Trophoblast cell (in vitro differentiated cells and primary cell): ENCODE measurements around the gene TRPV6.
A peak's percentile ranks its signal among the peaks of the same experiment; 100 is the strongest.

Experiments
- DNase-seq, 2 donors: peaks; one replicate each; pipeline ENCODE4 v3.0.0-alpha.2; 2016
- H2AFZ ChIP-seq: 2 replicates; pipeline ENCODE4 v1.6.1; 2013; ENCODE audit warnings: low read length, moderate library complexity, mild to moderate bottlenecking; ENCODE audit not compliant: insufficient read depth, poor library complexity
- H2AK5ac ChIP-seq: 2 replicates; pipeline ENCODE4 v1.6.1; 2013; ENCODE audit warnings: mild to moderate bottlenecking, low read length
- H2BK120ac ChIP-seq: 2 replicates; pipeline ENCODE4 v1.6.1; 2013; ENCODE audit warnings: low read length, mild to moderate bottlenecking, moderate library complexity; ENCODE audit not compliant: insufficient read depth, poor library complexity
- H2BK12ac ChIP-seq: 2 replicates; pipeline ENCODE4 v1.6.1; 2013; ENCODE audit warnings: mild to moderate bottlenecking, low read length, moderate library complexity
- H2BK5ac ChIP-seq: 2 replicates; pipeline ENCODE4 v1.6.1; 2013; ENCODE audit warnings: low read length, low read depth, moderate library complexity, mild to moderate bottlenecking; ENCODE audit not compliant: poor library complexity
- H3K14ac ChIP-seq: 2 replicates; pipeline ENCODE4 v1.6.1; 2013; ENCODE audit warnings: mild to moderate bottlenecking, low read length
- H3K18ac ChIP-seq: 2 replicates; pipeline ENCODE4 v1.6.1; 2013; ENCODE audit warnings: mild to moderate bottlenecking, low read length
- H3K23ac ChIP-seq: 2 replicates; pipeline ENCODE4 v1.6.1; 2013; ENCODE audit warnings: low read length
- H3K27ac ChIP-seq: 2 replicates; pipeline ENCODE4 v1.5.1; 2013; ENCODE audit warnings: low read depth, mild to moderate bottlenecking, inconsistent platforms, low read length, moderate library complexity
- H3K27me3 ChIP-seq: 2 replicates; pipeline ENCODE4 v1.6.1; 2013; ENCODE audit warnings: inconsistent platforms, mild to moderate bottlenecking, low read length, moderate library complexity; ENCODE audit not compliant: insufficient read depth
- H3K36me3 ChIP-seq, 2 experiments: 1 replicate in 1 of 2; 2 replicates in 1 of 2; pipeline ENCODE4 v1.6.1; 2013; ENCODE audit warnings: low read length in 2 of 2, mild to moderate bottlenecking in 2 of 2, moderate library complexity in 1 of 2; ENCODE audit not compliant: insufficient read depth in 2 of 2, control insufficient read depth in 1 of 2
- H3K4ac ChIP-seq: 2 replicates; pipeline ENCODE4 v1.6.1; 2013; ENCODE audit warnings: low read depth, mild to moderate bottlenecking, low read length, moderate library complexity
- H3K4me1 ChIP-seq, 2 experiments: 1 replicate in 1 of 2; 2 replicates in 1 of 2; pipeline ENCODE4 v1.6.1; 2013; ENCODE audit warnings: low read length in 2 of 2, mild to moderate bottlenecking in 2 of 2, moderate library complexity in 1 of 2; ENCODE audit not compliant: insufficient read depth in 2 of 2, control insufficient read depth in 1 of 2
- H3K4me2 ChIP-seq: 2 replicates; pipeline ENCODE4 v1.6.1; 2013; ENCODE audit warnings: inconsistent platforms, mild to moderate bottlenecking, low read length, moderate library complexity
- H3K4me3 ChIP-seq: 2 replicates; pipeline ENCODE4 v1.5.1; 2013; ENCODE audit warnings: mild to moderate bottlenecking, low read depth, low read length, inconsistent platforms
- H3K79me1 ChIP-seq: one replicate; pipeline ENCODE4 v1.6.1; 2013; ENCODE audit warnings: low read length
- H3K79me2 ChIP-seq: 2 replicates; pipeline ENCODE4 v1.6.1; 2013; ENCODE audit warnings: low read length, mild to moderate bottlenecking; ENCODE audit not compliant: control insufficient read depth, insufficient read depth, poor library complexity
- H3K9ac ChIP-seq: 2 replicates; pipeline ENCODE4 v1.6.1; 2013; ENCODE audit warnings: mild to moderate bottlenecking, low read length
- H3K9me3 ChIP-seq: 2 replicates; pipeline ENCODE4 v1.6.1; 2013; ENCODE audit warnings: low read depth, mild to moderate bottlenecking, control low read depth, inconsistent platforms, low read length; ENCODE audit not compliant: insufficient read depth
- H4K12ac ChIP-seq: 2 replicates; pipeline ENCODE4 v1.6.1; 2013; ENCODE audit warnings: low read depth, mild to moderate bottlenecking, low read length, moderate library complexity
- H4K8ac ChIP-seq: 2 replicates; pipeline ENCODE4 v1.6.1; 2013; ENCODE audit warnings: low read depth, mild to moderate bottlenecking, low read length, moderate library complexity
- H4K91ac ChIP-seq: one replicate; pipeline ENCODE4 v1.6.1; 2013; ENCODE audit warnings: low read depth, mild to moderate bottlenecking, low read length, moderate library complexity
- WGBS: extraction: QIAGEN DNeasy Blood & Tissue Kit; methylation state at CpG from one replicate; pipeline ENCODE4 v1.1.7; 2013; ENCODE audit warnings: missing lambda C conversion rate; ENCODE audit not compliant: insufficient read length, insufficient coverage; ENCODE audit errors: extremely low coverage; 5-methylcytosine and 5-hydroxymethylcytosine counted together

The TRPV6 gene

DNA sequence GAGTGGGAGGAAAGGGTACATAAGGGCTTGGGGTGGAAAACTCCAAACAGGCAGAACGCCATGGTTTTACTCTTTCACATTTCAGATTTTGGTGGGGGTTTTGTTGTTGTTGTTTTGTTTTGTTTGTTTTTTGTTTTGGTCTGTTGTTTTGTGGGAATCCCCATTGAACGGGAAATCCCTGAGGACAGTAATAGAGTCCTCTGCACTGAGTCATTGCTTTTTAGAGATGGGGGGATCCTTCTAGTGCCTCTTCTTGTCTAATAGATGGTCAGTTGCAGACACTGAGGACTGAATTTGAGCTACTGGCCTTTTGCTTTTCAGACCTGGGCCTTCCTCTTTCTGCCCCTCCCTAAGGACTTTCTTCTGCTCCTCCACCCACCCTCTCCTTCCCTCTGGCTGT is 28.0 kb upstream of the TRPV6 start:
- WGBS, result no CpG with 5 or more reads among the region's 2 CpGs
- no peak overlapping the region for H4K12ac ChIP-seq
- no peaks in the 10 kb centered on the region for H3K9me3 ChIP-seq

GRCh38 chr7:142913051-142913450 is 27.5 kb upstream of the TRPV6 start:
- Histone ChIP-seq H2AFZ (no peak overlapping the region), H3K4me2 (peak overlapping the region; percentile 22), H4K91ac (no peak overlapping the region), H4K8ac (no peak overlapping the region), H3K27me3 (no peaks in the 10 kb centered on the region), H3K14ac (no peak overlapping the region), H3K4me1 (peaks cover 2 to 9% of the 10 kb centered on the region in 2 experiments), H3K4ac (no peak overlapping the region), H3K36me3 (no peaks in the 10 kb centered on the region), H3K9ac (no peak overlapping the region), H3K23ac (no peak overlapping the region), H3K18ac (no peak overlapping the region), H2BK5ac (no peak overlapping the region), H3K79me2 (no peaks in the 10 kb centered on the region), H2AK5ac (no peak overlapping the region), H3K79me1 (no peaks in the 10 kb centered on the region), H3K27ac (no peak overlapping the region), H2BK120ac (no peak overlapping the region), H2BK12ac (no peak overlapping the region), H3K9me3 (no peaks in the 10 kb centered on the region), H4K12ac (no peak overlapping the region), H3K4me3 (no peak overlapping the region)
- no CpG with 5 or more reads among the region's 3 CpGs for WGBS
- DNase-seq, result peak in 1 of 2 donors; percentile 25

More for the DNA sequence above, 28.0 kb upstream of the TRPV6 start:
- no peak overlapping the region for H3K14ac ChIP-seq
- no peak overlapping the region for H2AFZ ChIP-seq
- no peak overlapping the region for H2BK5ac ChIP-seq
- H3K23ac ChIP-seq, result no peak overlapping the region
- no peaks in the 10 kb centered on the region for H3K79me1 ChIP-seq
- no peaks in the 10 kb centered on the region for H3K79me2 ChIP-seq
- H4K91ac ChIP-seq, result no peak overlapping the region
- H3K4me2 ChIP-seq, result no peak overlapping the region
- H3K18ac ChIP-seq, result no peak overlapping the region
- H3K27ac ChIP-seq, result no peak overlapping the region
- H4K8ac ChIP-seq, result no peak overlapping the region
- no peak overlapping the region for H3K9ac ChIP-seq
- H2AK5ac ChIP-seq, result no peak overlapping the region
- H3K36me3 ChIP-seq, result no peaks in the 10 kb centered on the region
- no peak overlapping the region for H2BK120ac ChIP-seq
- DNase-seq, result no peak
- peaks cover 2 to 9% of the 10 kb centered on the region in 2 experiments for H3K4me1 ChIP-seq
- H3K4me3 ChIP-seq, result no peak overlapping the region
- no peak overlapping the region for H3K4ac ChIP-seq
- H3K27me3 ChIP-seq, result no peaks in the 10 kb centered on the region
- no peak overlapping the region for H2BK12ac ChIP-seq

GRCh38 chr7:142910481-142910880 is 24.9 kb upstream of the TRPV6 start:
- no peak for DNase-seq
- Histone ChIP-seq H2BK12ac (no peak overlapping the region), H3K27me3 (no peaks in the 10 kb centered on the region), H3K18ac (no peak overlapping the region), H3K27ac (no peak overlapping the region), H4K8ac (no peak overlapping the region), H4K91ac (no peak overlapping the region), H2AK5ac (no peak overlapping the region), H3K79me2 (no peaks in the 10 kb centered on the region), H3K4me2 (no peak overlapping the region), H4K12ac (no peak overlapping the region), H3K79me1 (no peaks in the 10 kb centered on the region), H3K4me1 (peaks cover 2 to 9% of the 10 kb centered on the region in 2 experiments), H2AFZ (no peak overlapping the region), H3K4me3 (no peak overlapping the region), H3K4ac (no peak overlapping the region), H3K36me3 (no peaks in the 10 kb centered on the region), H2BK5ac (no peak overlapping the region), H2BK120ac (no peak overlapping the region), H3K9me3 (peaks cover 5% of the 10 kb centered on the region), H3K23ac (no peak overlapping the region), H3K14ac (no peak overlapping the region), H3K9ac (no peak overlapping the region)
- WGBS, result no CpG with 5 or more reads among the region's 2 CpGs

DNA sequence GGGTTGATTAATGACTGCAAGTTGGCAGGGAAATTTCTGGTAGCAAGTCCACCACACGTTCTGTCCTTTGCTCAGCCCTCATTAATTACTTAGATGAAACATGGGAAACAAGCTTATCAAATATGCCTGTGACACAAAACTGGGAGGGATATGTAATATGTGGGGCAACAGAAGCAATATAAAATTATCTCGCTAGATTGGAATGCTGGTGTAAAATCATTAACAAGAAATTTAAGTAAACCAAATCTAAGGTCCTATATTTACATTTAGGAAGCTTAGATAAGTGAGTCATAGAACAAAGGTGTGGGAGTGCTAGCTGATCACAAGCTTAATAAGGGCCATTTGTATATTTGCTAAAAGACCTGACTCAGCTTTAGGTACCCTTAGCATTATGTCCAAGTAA is 24.5 kb upstream of the TRPV6 start:
- Histone ChIP-seq H3K79me2 (no peaks in the 10 kb centered on the region), H2AK5ac (no peak overlapping the region), H2BK120ac (no peak overlapping the region), H2BK5ac (no peak overlapping the region), H3K23ac (no peak overlapping the region), H3K4me2 (no peak overlapping the region), H3K27ac (no peak overlapping the region), H3K14ac (no peak overlapping the region), H3K27me3 (no peaks in the 10 kb centered on the region), H2BK12ac (no peak overlapping the region), H4K91ac (no peak overlapping the region), H4K12ac (no peak overlapping the region), H3K4me3 (no peak overlapping the region), H3K4ac (no peak overlapping the region), H4K8ac (no peak overlapping the region), H3K18ac (no peak overlapping the region), H3K4me1 (peaks cover 2 to 9% of the 10 kb centered on the region in 2 experiments), H3K9me3 (peaks cover 5% of the 10 kb centered on the region), H3K79me1 (no peaks in the 10 kb centered on the region), H3K9ac (no peak overlapping the region), H2AFZ (no peak overlapping the region), H3K36me3 (no peaks in the 10 kb centered on the region)
- WGBS, result no CpG with 5 or more reads among the region's 2 CpGs
- DNase-seq, result no peak
